Adipocyte (in vitro differentiated cells): ENCODE results near the gene GOLM1.
A peak's percentile ranks its signal among the peaks of the same experiment; 100 is the strongest.

ENCODE experiments used
- DNase-seq: peaks from one replicate; pipeline ENCODE4 v3.0.0-alpha.2; 2015; ENCODE audit warnings: low read depth
- H3K27me3 ChIP-seq: replicated peaks from 2 replicates; pipeline ENCODE4 v1.7.0; 2013; ENCODE audit warnings: mild to moderate bottlenecking, low read length, moderate library complexity; ENCODE audit not compliant: control insufficient read depth, insufficient read depth
- H3K36me3 ChIP-seq: 2 replicates; pipeline ENCODE4 v1.7.0; 2013; ENCODE audit warnings: low read length, mild to moderate bottlenecking, moderate library complexity; ENCODE audit not compliant: control insufficient read depth, insufficient read depth, severe bottlenecking
- H3K4me1 ChIP-seq: 2 replicates; pipeline ENCODE4 v1.7.0; 2013; ENCODE audit warnings: mild to moderate bottlenecking, low read length, moderate library complexity; ENCODE audit not compliant: control insufficient read depth, insufficient read depth
- H3K4me3 ChIP-seq: 2 replicates; pipeline ENCODE4 v1.7.0; 2013; ENCODE audit warnings: mild to moderate bottlenecking, low read length, moderate library complexity
- H3K9ac ChIP-seq: 2 replicates; pipeline ENCODE4 v1.7.0; 2013; ENCODE audit warnings: mild to moderate bottlenecking, low read length, moderate library complexity
- H3K9me3 ChIP-seq: 2 replicates; pipeline ENCODE4 v1.7.0; 2013; ENCODE audit warnings: mild to moderate bottlenecking, low read length, moderate library complexity; ENCODE audit not compliant: control insufficient read depth

GOLM1 gene

DNA sequence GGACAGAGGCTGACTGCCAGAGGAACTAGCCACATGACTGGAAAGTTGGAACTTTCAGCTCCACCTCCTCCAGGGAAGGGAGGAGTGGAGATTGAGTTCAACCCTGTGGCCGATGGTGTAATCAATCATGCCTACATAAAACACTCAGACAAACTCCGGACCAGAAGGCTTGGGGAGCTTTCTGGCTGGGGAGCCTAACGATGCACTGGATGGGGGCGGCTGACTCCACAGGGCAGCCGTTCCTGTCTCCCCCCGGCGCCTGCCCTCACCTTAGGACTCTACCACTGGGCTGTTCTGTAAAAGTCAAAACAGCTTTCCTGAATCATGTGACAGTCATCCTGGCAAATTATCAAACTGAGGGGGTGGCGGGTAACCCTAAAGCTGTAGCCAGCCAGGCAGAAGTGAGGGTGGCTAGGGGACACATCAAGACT lies 58.0 kb downstream of the GOLM1 start:
- H3K4me3 ChIP-seq = peak overlapping the region; percentile 71
- H3K9ac ChIP-seq = peak overlapping the region; percentile 30
- H3K9me3 ChIP-seq = no peaks in the 10 kb centered on the region
- peaks cover 5% of the 10 kb centered on the region for H3K4me1 ChIP-seq
- H3K27me3 ChIP-seq = no peaks in the 10 kb centered on the region
- H3K36me3 ChIP-seq = no peaks in the 10 kb centered on the region
- DNase-seq = no peak

- Histone ChIP-seq H3K9ac (no peak overlapping the region), H3K9me3 (no peaks in the 10 kb centered on the region), H3K4me3 (no peak overlapping the region), H3K27me3 (no peaks in the 10 kb centered on the region), H3K4me1 (peaks cover 5% of the 10 kb centered on the region), H3K36me3 (no peaks in the 10 kb centered on the region)
- no peak for DNase-seq
These were observed 58.5 kb downstream of the GOLM1 start for GRCh38 chr9:86040861-86041155.

- no peak overlapping the region for H3K4me3 ChIP-seq
- no peak overlapping the region for H3K9ac ChIP-seq
- no peaks in the 10 kb centered on the region for H3K36me3 ChIP-seq
- no peaks in the 10 kb centered on the region for H3K9me3 ChIP-seq
- DNase-seq = peak; percentile 4
- no peaks in the 10 kb centered on the region for H3K27me3 ChIP-seq
- peaks cover 5% of the 10 kb centered on the region for H3K4me1 ChIP-seq
These were observed 59.1 kb downstream of the GOLM1 start for GRCh38 chr9:86039991-86040860.

GRCh38 chr9:86036555-86036954 lies 62.8 kb downstream of the GOLM1 start:
- H3K27me3 ChIP-seq = no peaks in the 10 kb centered on the region
- no peak overlapping the region for H3K9ac ChIP-seq
- no peaks in the 10 kb centered on the region for H3K9me3 ChIP-seq
- no peak for DNase-seq
- peaks cover 4% of the 10 kb centered on the region for H3K4me1 ChIP-seq
- peaks cover 11% of the 10 kb centered on the region for H3K36me3 ChIP-seq
- no peak overlapping the region for H3K4me3 ChIP-seq

DNA sequence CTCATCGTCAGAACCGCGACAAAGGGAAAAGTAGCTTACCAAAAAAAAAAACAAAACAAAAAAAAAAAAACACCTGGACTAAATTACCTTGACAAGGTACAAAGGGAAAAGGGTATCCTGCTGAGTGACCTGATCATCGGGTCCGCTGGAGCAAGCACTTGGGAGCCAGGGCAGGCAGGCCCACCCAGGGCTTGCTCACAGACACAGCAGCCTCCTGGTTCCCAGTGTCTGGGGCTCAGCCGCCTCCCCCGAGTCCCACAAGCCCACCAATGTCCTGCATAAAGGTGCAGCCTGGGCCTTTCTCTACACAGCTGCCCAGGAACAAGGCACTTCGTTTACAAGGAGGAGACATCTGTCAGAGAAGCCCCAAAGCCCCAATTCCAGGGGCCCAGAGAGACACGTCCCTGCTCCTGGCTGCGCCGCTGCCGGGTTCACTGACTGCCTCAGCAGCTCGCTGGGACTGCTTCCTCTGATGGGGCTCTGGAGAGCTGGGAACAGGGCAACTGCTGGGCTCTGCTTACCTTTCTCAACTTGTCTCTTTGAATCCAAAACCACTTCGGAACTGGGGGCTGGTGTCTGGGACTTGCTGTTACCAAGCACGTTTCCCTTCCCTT lies 63.4 kb downstream of the GOLM1 start:
- DNase-seq = no peak
- Histone ChIP-seq H3K36me3 (peaks cover 11% of the 10 kb centered on the region), H3K4me1 (no peaks in the 10 kb centered on the region)

DNA sequence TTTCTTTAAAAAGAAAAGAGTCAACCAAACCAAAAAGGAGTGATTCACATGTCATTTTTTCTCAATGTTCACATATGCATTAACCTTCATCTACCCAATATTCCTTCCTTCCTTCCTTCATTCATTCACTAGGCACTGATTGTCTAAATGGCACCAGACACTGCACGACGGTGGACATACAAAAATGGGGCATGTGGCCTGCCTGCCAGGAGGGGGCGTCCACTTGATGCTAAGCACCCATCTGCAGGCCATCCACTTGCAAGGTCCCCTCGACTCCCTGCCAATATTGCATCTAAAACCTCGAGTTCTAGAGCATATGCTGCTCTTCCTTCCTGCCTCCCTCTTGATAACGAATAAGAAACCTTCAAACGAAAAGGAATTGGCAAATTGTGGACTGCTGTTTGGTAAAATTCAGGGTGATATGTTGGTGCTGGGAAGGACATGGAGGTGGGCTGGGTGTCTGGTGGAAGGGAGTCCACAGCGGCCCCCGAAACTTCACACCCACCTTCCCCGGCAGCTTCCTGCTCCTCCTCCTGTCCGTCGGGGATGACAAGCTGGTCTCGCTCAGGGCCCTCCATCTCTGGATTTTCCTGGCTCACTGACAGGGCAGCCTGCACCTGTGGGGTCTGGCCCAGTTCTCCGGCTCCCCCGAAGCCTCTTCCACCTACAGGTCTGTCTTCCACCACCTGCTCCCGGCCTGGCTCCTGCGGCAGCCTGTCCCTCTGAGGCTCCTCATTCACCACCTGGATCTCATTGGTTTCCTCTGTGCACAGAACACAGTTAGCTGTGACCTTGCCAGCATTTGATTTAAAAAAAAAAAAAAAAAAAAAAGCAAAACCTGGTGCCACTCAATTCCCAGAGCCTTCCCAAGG lies 64.3 kb downstream of the GOLM1 start:
- no peaks in the 10 kb centered on the region for H3K9me3 ChIP-seq
- no peaks in the 10 kb centered on the region for H3K27me3 ChIP-seq
- H3K4me3 ChIP-seq = no peak overlapping the region
- no peaks in the 10 kb centered on the region for H3K4me1 ChIP-seq
- peaks cover 11% of the 10 kb centered on the region for H3K36me3 ChIP-seq
- no peak overlapping the region for H3K9ac ChIP-seq
- DNase-seq = peak; percentile 24

More for the DNA sequence above, 63.4 kb downstream of the GOLM1 start:
- Histone ChIP-seq H3K27me3 (no peaks in the 10 kb centered on the region), H3K4me3 (no peak overlapping the region), H3K9me3 (no peaks in the 10 kb centered on the region), H3K9ac (no peak overlapping the region)

- H3K9ac ChIP-seq = no peak overlapping the region
- no peaks in the 10 kb centered on the region for H3K27me3 ChIP-seq
- no peak for DNase-seq
- no peaks in the 10 kb centered on the region for H3K4me1 ChIP-seq
- H3K9me3 ChIP-seq = no peaks in the 10 kb centered on the region
- peaks cover 38% of the 10 kb centered on the region for H3K36me3 ChIP-seq
- H3K4me3 ChIP-seq = no peak overlapping the region
These were observed 71.6 kb downstream of the GOLM1 start for GRCh38 chr9:86027767-86028166.

- DNase-seq = no peak
- Histone ChIP-seq H3K36me3 (peaks cover 69% of the 10 kb centered on the region), H3K27me3 (no peaks in the 10 kb centered on the region)
These were observed 76.6 kb downstream of the GOLM1 start for GRCh38 chr9:86022687-86023266.

DNA sequence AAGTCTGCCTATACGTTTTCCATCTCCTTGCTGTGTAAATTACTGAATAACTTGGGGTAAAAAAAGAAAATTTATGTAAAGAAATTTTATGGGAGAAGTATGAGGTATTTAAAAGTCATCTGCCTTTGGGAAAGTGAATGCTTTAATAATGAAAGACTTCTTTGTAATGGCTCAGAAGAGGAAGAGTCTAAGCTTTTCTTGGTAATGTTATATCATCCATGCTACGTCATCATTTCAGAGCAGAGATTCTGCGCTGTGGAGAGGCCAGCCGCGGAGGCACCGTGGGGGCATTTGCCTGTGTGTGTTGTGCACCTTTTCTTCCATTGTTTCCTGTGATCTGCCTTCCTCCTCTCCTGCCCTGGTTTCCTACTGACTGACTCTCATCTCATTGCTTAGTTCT lies 78.2 kb downstream of the GOLM1 start:
- H3K36me3 ChIP-seq = peaks cover 71% of the 10 kb centered on the region
- H3K9me3 ChIP-seq = no peaks in the 10 kb centered on the region
- DNase-seq = no peak
- no peak overlapping the region for H3K9ac ChIP-seq
- H3K4me3 ChIP-seq = no peak overlapping the region
- H3K27me3 ChIP-seq = no peaks in the 10 kb centered on the region
- no peaks in the 10 kb centered on the region for H3K4me1 ChIP-seq

More at GRCh38 chr9:86022687-86023266, 76.6 kb downstream of the GOLM1 start:
- Histone ChIP-seq H3K9me3 (no peaks in the 10 kb centered on the region), H3K4me1 (no peaks in the 10 kb centered on the region), H3K4me3 (no peak overlapping the region), H3K9ac (no peak overlapping the region)

- DNase-seq = no peak
- no peak overlapping the region for H3K4me3 ChIP-seq
- no peak overlapping the region for H3K9ac ChIP-seq
- no peaks in the 10 kb centered on the region for H3K9me3 ChIP-seq
- H3K36me3 ChIP-seq = peaks cover 69% of the 10 kb centered on the region
- no peaks in the 10 kb centered on the region for H3K4me1 ChIP-seq
- H3K27me3 ChIP-seq = no peaks in the 10 kb centered on the region
These were observed 78.6 kb downstream of the GOLM1 start for GRCh38 chr9:86020731-86021130.

GRCh38 chr9:86009133-86009532 lies 90.2 kb downstream of the GOLM1 start:
- Histone ChIP-seq H3K36me3 (peaks cover 78% of the 10 kb centered on the region), H3K4me3 (no peak overlapping the region), H3K9me3 (peaks cover 10% of the 10 kb centered on the region), H3K27me3 (no peaks in the 10 kb centered on the region), H3K9ac (no peak overlapping the region), H3K4me1 (no peaks in the 10 kb centered on the region)
- no peak for DNase-seq
